Measurements from ENCODE around the gene PTN.

GRCh38 chr7:137231167-137231566 lies 112.4 kb downstream of the PTN start:
- no peak for TF ChIP-seq POLR2A (IDR thresholded peaks at IDR 0.05; ENCODE audit: low read depth, low read length)
- TF ChIP-seq POLR2AphosphoS5 (IDR thresholded peaks at IDR 0.05; ENCODE audit: low read depth, low read length), result no peak
- TF ChIP-seq TAF1 (IDR thresholded peaks at IDR 0.05; ENCODE audit: borderline replicate concordance, low read depth, low read length), result no peak

Data from GM12892 (cell line).